Measurements from ENCODE around the gene UFC1. TPM values are rescaled to one million over a fixed set of nuclear protein-coding genes. Genes with fewer than 3 reads are reported as not detected.

The UFC1 gene
- total RNA-seq, 4 donors from 2014 or later = 41.8 to 109 (median 65.4) TPM

- TF ChIP-seq CTCF (IDR thresholded peaks at IDR 0.05; ENCODE audit: low read depth) = no peak
These were observed 35.8 kb upstream of the UFC1 start, which contains the start of the genes NIT1 and PFDN2 for GRCh38 chr1:161117759-161118581. TSS of gene NIT1 (plus strand) at chr1:161118105. CDS start at chr1:161118177, 72 bp downstream. TSS of gene PFDN2 (minus strand) at chr1:161118037. CDS start at chr1:161118026, 11 bp downstream.

- TF ChIP-seq CTCF (IDR thresholded peaks at IDR 0.05; ENCODE audit: low read depth) = no peak
These were observed 34.5 kb upstream of the UFC1 start for GRCh38 chr1:161119092-161119903.

GRCh38 chr1:161121042-161121650 is 32.6 kb upstream of the UFC1 start:
- TF ChIP-seq CTCF (IDR thresholded peaks at IDR 0.05; ENCODE audit: low read depth) = no peak

GRCh38 chr1:161121834-161122233 is 31.9 kb upstream of the UFC1 start:
- no peak for TF ChIP-seq CTCF (IDR thresholded peaks at IDR 0.05; ENCODE audit: low read depth)

- TF ChIP-seq CTCF (IDR thresholded peaks at IDR 0.05; ENCODE audit: low read depth) = no peak
These were observed 30.8 kb upstream of the UFC1 start for GRCh38 chr1:161122967-161123366.

- TF ChIP-seq CTCF (IDR thresholded peaks at IDR 0.05; ENCODE audit: low read depth) = no peak
These were observed 26.1 kb upstream of the UFC1 start for GRCh38 chr1:161127649-161128048.
